HG03066 (cell line): ENCODE results near the gene NR2C2AP.
"Not testable (repeated sequence)": the region's sequence is repeated elsewhere in the genome, so short reads cannot be mapped to it uniquely, and the experiment has no call there.

Source experiments
- ATAC-seq: cut with Tn5 transposase; IDR thresholded peaks from one replicate; pipeline ENCODE4 v1.9.1; 2021; ENCODE audit warnings: low read depth; ENCODE audit not compliant: unreplicated experiment

NR2C2AP gene

GRCh38 chr19:19185853-19186740 is 17.1 kb downstream of the NR2C2AP start:
- no peak for ATAC-seq

GRCh38 chr19:19181488-19181998 is 21.7 kb downstream of the NR2C2AP start:
- ATAC-seq, result no peak

- no peak for ATAC-seq
Measured at GRCh38 chr19:19179548-19180441, 23.4 kb downstream of the NR2C2AP start.

- ATAC-seq, result no peak
Measured at GRCh38 chr19:19176950-19177349, 26.3 kb downstream of the NR2C2AP start.

- not testable (repeated sequence) for ATAC-seq
Measured at GRCh38 chr19:19173243-19173642, 30.0 kb downstream of the NR2C2AP start.

- no peak for ATAC-seq
Measured at GRCh38 chr19:19171821-19172532, 31.2 kb downstream of the NR2C2AP start.

GRCh38 chr19:19170873-19171672 is 32.1 kb downstream of the NR2C2AP start:
- ATAC-seq, result no peak

GRCh38 chr19:19170053-19170872 is 33.0 kb downstream of the NR2C2AP start, which contains the start of gene MEF2B:
Gene MEF2B, minus strand, starts transcription at chr19:19170263. Its CDS starts 19,528 bp downstream, at chr19:19150735.
- ATAC-seq, result peak; percentile 77

GRCh38 chr19:19169236-19170052 is 33.8 kb downstream of the NR2C2AP start:
- peak; percentile 10 for ATAC-seq

- ATAC-seq, result no peak
Measured at GRCh38 chr19:19167612-19168011, 35.6 kb downstream of the NR2C2AP start.

GRCh38 chr19:19165396-19165795 is 37.8 kb downstream of the NR2C2AP start:
- no peak for ATAC-seq

GRCh38 chr19:19162495-19162894 is 40.7 kb downstream of the NR2C2AP start:
- ATAC-seq, result no peak

GRCh38 chr19:19160461-19161035 is 42.7 kb downstream of the NR2C2AP start:
- no peak for ATAC-seq

- ATAC-seq, result no peak
Measured at GRCh38 chr19:19159534-19159933, 43.7 kb downstream of the NR2C2AP start.

GRCh38 chr19:19157808-19158207 is 45.4 kb downstream of the NR2C2AP start:
- ATAC-seq, result no peak

- peak; percentile 64 for ATAC-seq
Measured at GRCh38 chr19:19155495-19156219, 47.6 kb downstream of the NR2C2AP start.
